Large intestine (tissue), 3 donors: Measurements from ENCODE around the gene TCTN3. TPM values are rescaled to one million over a fixed set of nuclear protein-coding genes. Genes with fewer than 3 reads are reported as not detected.
A peak's percentile ranks its signal among the peaks of the same experiment; 100 is the strongest.
"Not testable (repeated sequence)": the region's sequence is repeated elsewhere in the genome, so short reads cannot be mapped to it uniquely, and the experiment has no call there.

Source experiments
- DNase-seq, 2 donors: peaks; one replicate each; pipeline versions ENCODE4 v3.0.0 to v3.0.0-alpha.2; 2013
- H3K27ac ChIP-seq: one replicate; pipeline ENCODE4 v1.5.1; 2013; ENCODE audit warnings: low read length
- H3K27me3 ChIP-seq: 2 replicates; pipeline ENCODE4 v1.6.1; 2013; ENCODE audit warnings: low read length; ENCODE audit not compliant: control insufficient read depth, insufficient read depth
- H3K36me3 ChIP-seq: 2 replicates; pipeline ENCODE4 v1.6.1; 2013; ENCODE audit warnings: low read length; ENCODE audit not compliant: control insufficient read depth, insufficient read depth
- H3K4me1 ChIP-seq: one replicate; pipeline ENCODE4 v1.6.1; 2013; ENCODE audit warnings: low read length; ENCODE audit not compliant: control insufficient read depth, insufficient read depth
- H3K4me3 ChIP-seq: one replicate; pipeline ENCODE4 v1.5.1; 2013; ENCODE audit warnings: low read length
- H3K9me3 ChIP-seq: one replicate; pipeline ENCODE4 v1.6.1; 2013; ENCODE audit warnings: mild to moderate bottlenecking, low read depth, low read length, moderate library complexity; ENCODE audit not compliant: control insufficient read depth
- WGBS: methylation state at CpG from one replicate; pipeline ENCODE4 v1.1.5; 2013; ENCODE audit warnings: low lambda C conversion rate; ENCODE audit not compliant: insufficient coverage; 5-methylcytosine and 5-hydroxymethylcytosine counted together
- polyA plus RNA-seq: library from polyadenylated mRNA; unstranded; fragments of 120-200 nt; gene quantifications from one replicate; pipeline ENCODE4 v1.2.1, GENCODE V29; 2013

TCTN3 gene
- polyA plus RNA-seq, 1 donor: 66.9 TPM

DNA sequence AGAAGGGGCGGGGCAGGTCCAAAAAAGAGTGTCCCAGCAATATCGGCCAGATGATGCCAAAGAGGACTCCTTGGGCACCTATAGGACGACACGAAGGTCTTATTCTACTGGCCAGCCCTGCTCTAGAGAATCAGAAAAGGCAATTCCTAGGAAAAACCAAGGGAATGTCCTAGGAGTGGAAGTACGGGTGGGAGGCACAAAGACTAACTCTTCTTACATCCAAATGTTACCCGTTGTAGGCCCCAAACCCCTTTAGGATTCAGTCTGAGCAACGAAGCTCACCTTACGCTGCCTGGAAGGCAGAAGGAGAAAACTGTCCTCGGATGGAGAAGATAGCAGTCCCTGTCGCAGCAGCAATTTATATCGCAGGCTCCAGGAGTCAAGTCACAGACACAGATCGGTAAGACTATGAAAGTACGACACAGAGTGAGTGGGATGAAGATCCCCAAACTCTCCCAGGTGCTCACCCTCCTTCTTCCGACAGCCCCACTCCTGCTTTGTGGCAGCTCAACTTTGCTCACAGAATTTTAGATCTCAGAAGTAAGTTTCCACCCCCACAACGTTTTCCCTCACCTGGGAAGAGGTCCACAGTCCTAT, 558 bp downstream of the TCTN3 start:
- no CpG with 5 or more reads among the region's 15 CpGs for WGBS
- DNase-seq: peak in 1 of 2 donors; percentile 58
- H3K9me3 ChIP-seq: no peaks in the 10 kb centered on the region

DNA sequence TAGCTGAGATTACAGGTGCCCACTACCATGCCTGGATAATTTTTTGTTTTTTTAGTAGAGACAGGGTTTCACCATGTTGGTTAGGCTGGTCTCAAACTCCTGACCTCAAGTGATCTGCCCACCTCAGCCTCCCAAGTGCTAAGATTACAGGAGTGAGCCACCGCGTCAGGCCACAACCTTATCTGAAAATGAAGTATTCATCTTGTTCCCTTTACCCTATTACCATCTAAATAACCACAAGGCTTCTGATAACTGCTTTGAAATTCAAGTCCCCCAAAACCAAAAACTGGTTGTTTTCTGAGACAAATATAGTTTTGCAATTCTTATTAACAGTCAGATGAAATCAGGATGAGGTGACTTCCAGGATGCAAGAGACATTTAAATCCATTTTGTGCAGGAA, 2.4 kb downstream of the TCTN3 start:
- peaks cover 35% of the 10 kb centered on the region for H3K36me3 ChIP-seq
- DNase-seq: no peak
- H3K4me1 ChIP-seq: peaks cover 4% of the 10 kb centered on the region
- WGBS: no CpG with 5 or more reads among the region's 2 CpGs
- no peak overlapping the region for H3K4me3 ChIP-seq
- H3K27ac ChIP-seq: no peak overlapping the region
- H3K9me3 ChIP-seq: no peaks in the 10 kb centered on the region
- no peaks in the 10 kb centered on the region for H3K27me3 ChIP-seq

More for the DNA sequence above, 558 bp downstream of the TCTN3 start:
- Histone ChIP-seq H3K36me3 (peaks cover 22% of the 10 kb centered on the region), H3K27ac (peak overlapping the region; percentile 79), H3K4me1 (peaks cover 4% of the 10 kb centered on the region), H3K4me3 (peak overlapping the region; percentile 78), H3K27me3 (peaks cover 2% of the 10 kb centered on the region)

DNA sequence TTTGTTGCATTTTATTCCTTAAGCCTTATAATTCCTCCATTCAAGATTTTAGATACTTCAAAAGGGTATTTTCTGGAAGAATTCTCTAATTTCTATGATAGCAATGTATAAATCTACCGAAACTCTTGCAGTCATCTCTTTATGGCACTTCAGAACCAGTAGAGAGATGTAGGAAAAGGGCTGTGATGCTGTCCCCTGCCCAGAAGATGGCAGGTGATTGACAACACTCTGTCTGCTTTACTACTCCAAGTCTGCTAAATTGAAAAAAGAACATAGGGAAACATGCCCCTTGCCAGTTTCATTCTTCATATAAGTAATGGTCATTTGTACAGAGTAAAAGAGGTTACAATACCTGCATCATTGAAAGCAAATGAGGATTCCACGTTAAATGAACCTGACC, 5.1 kb downstream of the TCTN3 start:
- peak in 1 of 2 donors; percentile 12 for DNase-seq
- no peaks in the 10 kb centered on the region for H3K27me3 ChIP-seq
- WGBS: no CpG with 5 or more reads among the region's 2 CpGs
- no peaks in the 10 kb centered on the region for H3K9me3 ChIP-seq
- no peak overlapping the region for H3K4me3 ChIP-seq
- peaks cover 4% of the 10 kb centered on the region for H3K4me1 ChIP-seq
- peaks cover 57% of the 10 kb centered on the region for H3K36me3 ChIP-seq
- no peak overlapping the region for H3K27ac ChIP-seq

GRCh38 chr10:95683966-95684365, 9.8 kb downstream of the TCTN3 start:
- DNase-seq: no peak
- no peak overlapping the region for H3K4me3 ChIP-seq
- H3K9me3 ChIP-seq: no peaks in the 10 kb centered on the region
- H3K27me3 ChIP-seq: no peaks in the 10 kb centered on the region
- H3K36me3 ChIP-seq: peaks cover 73% of the 10 kb centered on the region
- H3K27ac ChIP-seq: no peak overlapping the region
- no peaks in the 10 kb centered on the region for H3K4me1 ChIP-seq

DNA sequence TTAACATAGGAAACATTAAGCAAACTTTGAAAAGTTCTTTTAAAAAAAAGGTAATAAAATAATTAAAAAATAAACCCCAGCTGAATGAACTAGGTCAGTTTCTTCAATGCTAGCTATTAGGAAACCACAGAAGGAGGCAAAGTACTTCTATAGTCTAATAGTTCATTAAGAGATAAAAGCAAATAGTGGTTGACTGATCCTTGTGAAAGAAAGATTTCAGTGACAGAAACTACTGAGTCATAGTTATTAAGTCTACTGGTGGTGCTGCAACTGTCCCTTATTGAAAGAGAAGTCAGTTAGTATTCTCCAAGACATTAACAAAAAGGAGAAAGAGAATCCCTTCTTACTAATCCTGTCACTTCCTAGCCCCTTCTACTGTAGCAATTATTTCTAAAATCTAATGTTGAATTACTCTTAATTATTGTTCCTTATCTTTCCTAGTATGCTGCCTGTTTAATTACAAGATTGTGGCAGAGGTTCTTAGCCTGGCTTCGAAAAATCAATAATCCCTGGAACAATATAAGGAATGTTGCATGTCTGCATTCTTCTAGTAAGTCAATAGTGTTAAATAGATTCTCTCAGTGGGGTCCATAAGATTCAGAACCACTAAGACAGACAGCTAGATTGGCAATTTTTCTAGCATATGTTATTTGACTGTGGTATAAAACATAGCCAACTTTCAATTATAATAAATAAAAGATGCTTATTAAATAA, 18.2 kb downstream of the TCTN3 start:
- Histone ChIP-seq H3K4me3 (no peak overlapping the region), H3K27ac (peak overlapping the region; percentile 95), H3K36me3 (peaks cover 26% of the 10 kb centered on the region), H3K27me3 (no peaks in the 10 kb centered on the region), H3K9me3 (no peaks in the 10 kb centered on the region), H3K4me1 (peaks cover 6% of the 10 kb centered on the region)
- DNase-seq: peak; percentile 56 to 86
- no CpG with 5 or more reads among the region's 1 CpG for WGBS

DNA sequence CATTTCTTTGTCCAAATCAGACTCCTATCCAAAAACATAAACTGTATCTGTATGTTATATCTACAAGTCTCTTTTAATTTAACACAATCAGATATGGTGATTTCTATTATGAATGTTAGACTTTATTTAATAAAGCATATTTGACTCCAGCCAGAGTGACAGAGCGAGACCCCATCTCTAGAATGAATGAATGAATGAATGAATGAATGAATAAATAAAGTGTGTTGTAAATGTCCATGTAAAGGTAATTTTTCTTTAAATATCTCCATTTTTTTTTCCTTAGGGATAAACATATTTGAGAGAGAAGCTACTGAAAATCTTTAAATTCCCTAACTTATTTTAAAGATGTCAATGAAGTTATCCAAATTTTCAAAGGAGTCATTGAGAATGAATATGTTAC, 19.1 kb downstream of the TCTN3 start:
- H3K27me3 ChIP-seq: no peaks in the 10 kb centered on the region
- peaks cover 6% of the 10 kb centered on the region for H3K4me1 ChIP-seq
- H3K27ac ChIP-seq: peak overlapping the region; percentile 95
- H3K4me3 ChIP-seq: no peak overlapping the region
- no peak for DNase-seq
- H3K9me3 ChIP-seq: no peaks in the 10 kb centered on the region
- 100% methylated on average over 1 of the region's 1 CpG for WGBS
- H3K36me3 ChIP-seq: peaks cover 19% of the 10 kb centered on the region

- no CpG with 5 or more reads among the region's 7 CpGs for WGBS
- not testable (repeated sequence) for H3K4me3 ChIP-seq, H3K4me1 ChIP-seq, DNase-seq, H3K27me3 ChIP-seq, H3K27ac ChIP-seq, H3K9me3 ChIP-seq
- peaks cover 15% of the 10 kb centered on the region for H3K36me3 ChIP-seq
Observed at GRCh38 chr10:95672641-95673040, 21.1 kb downstream of the TCTN3 start.

GRCh38 chr10:95664543-95664942, 29.2 kb downstream of the TCTN3 start:
- Histone ChIP-seq H3K9me3 (no peaks in the 10 kb centered on the region), H3K27me3 (no peaks in the 10 kb centered on the region), H3K36me3 (peaks cover 29% of the 10 kb centered on the region), H3K4me1 (no peaks in the 10 kb centered on the region), H3K4me3 (no peak overlapping the region), H3K27ac (no peak overlapping the region)
- DNase-seq: no peak

- DNase-seq: no peak
- Histone ChIP-seq H3K9me3 (no peaks in the 10 kb centered on the region), H3K27ac (no peak overlapping the region), H3K27me3 (no peaks in the 10 kb centered on the region), H3K4me1 (no peaks in the 10 kb centered on the region), H3K4me3 (no peak overlapping the region), H3K36me3 (peaks cover 25% of the 10 kb centered on the region)
- no CpG with 5 or more reads among the region's 1 CpG for WGBS
Observed at GRCh38 chr10:95663496-95663895, 30.2 kb downstream of the TCTN3 start.

DNA sequence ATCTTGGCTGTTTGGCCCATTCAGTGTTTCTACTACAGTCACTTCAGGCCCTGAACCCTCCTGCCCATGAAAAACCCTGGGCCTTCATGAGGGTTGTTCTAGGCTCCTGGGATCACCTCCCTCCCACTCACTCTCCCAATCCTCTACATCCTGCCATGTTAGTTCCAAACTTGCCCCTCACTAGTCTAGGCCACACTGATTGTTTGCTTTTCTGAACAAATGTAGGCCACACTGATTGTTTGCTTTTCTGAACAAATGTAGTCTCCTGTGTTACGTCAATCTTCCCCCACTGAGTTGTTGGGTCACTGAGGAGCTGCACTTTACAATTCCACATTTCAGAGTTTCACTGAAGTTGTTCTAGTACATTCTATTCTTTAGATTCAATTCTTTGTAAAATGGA, 31.9 kb downstream of the TCTN3 start:
- Histone ChIP-seq H3K9me3 (no peaks in the 10 kb centered on the region), H3K27me3 (no peaks in the 10 kb centered on the region), H3K4me3 (no peak overlapping the region), H3K4me1 (no peaks in the 10 kb centered on the region), H3K36me3 (peaks cover 17% of the 10 kb centered on the region), H3K27ac (no peak overlapping the region)
- no peak for DNase-seq
- WGBS: 80% methylated on average over 1 of the region's 1 CpG

GRCh38 chr10:95660283-95660682, 33.4 kb downstream of the TCTN3 start:
- peak in 1 of 2 donors; percentile 25 for DNase-seq
- Histone ChIP-seq H3K4me1 (no peaks in the 10 kb centered on the region), H3K9me3 (no peaks in the 10 kb centered on the region), H3K36me3 (peaks cover 17% of the 10 kb centered on the region), H3K4me3 (no peak overlapping the region), H3K27me3 (no peaks in the 10 kb centered on the region), H3K27ac (no peak overlapping the region)
